NCI-H1105 treated with DMSO at 0.1 percent for 48 hours (cell line): ENCODE results near the gene RHOH.
"Not testable (repeated sequence)": the region's sequence is repeated elsewhere in the genome, so short reads cannot be mapped to it uniquely, and the experiment has no call there.

Source experiments
- DNase-seq: peaks from one replicate; lab custom pipeline; 2025; lab: John Stamatoyannopoulos, UW

The RHOH gene

GRCh38 chr4:40262077-40262528 lies 65.3 kb downstream of the RHOH start:
- DNase-seq: no peak

GRCh38 chr4:40262861-40263260 lies 66.0 kb downstream of the RHOH start:
- DNase-seq: no peak

- no peak for DNase-seq
Observed at GRCh38 chr4:40264497-40264896, 67.7 kb downstream of the RHOH start.

- no peak for DNase-seq
Observed at GRCh38 chr4:40264995-40265909, 68.4 kb downstream of the RHOH start.

GRCh38 chr4:40265910-40266274 lies 69.1 kb downstream of the RHOH start:
- no peak for DNase-seq

GRCh38 chr4:40269133-40269532 lies 72.3 kb downstream of the RHOH start:
- no peak for DNase-seq

GRCh38 chr4:40270609-40271008 lies 73.8 kb downstream of the RHOH start:
- no peak for DNase-seq

- DNase-seq: no peak
Observed at GRCh38 chr4:40275065-40275730, 78.4 kb downstream of the RHOH start.

- DNase-seq: no peak
Observed at GRCh38 chr4:40276546-40276945, 79.7 kb downstream of the RHOH start.

GRCh38 chr4:40280586-40280985 lies 83.8 kb downstream of the RHOH start:
- no peak for DNase-seq

GRCh38 chr4:40281099-40281498 lies 84.3 kb downstream of the RHOH start:
- no peak for DNase-seq

- DNase-seq: no peak
Observed at GRCh38 chr4:40281913-40282312, 85.1 kb downstream of the RHOH start.

- not testable (repeated sequence) for DNase-seq
Observed at GRCh38 chr4:40282857-40283256, 86.0 kb downstream of the RHOH start.

- no peak for DNase-seq
Observed at GRCh38 chr4:40283413-40283812, 86.6 kb downstream of the RHOH start.

GRCh38 chr4:40283968-40284367 lies 87.1 kb downstream of the RHOH start:
- DNase-seq: no peak

- no peak for DNase-seq
Observed at GRCh38 chr4:40285692-40286091, 88.9 kb downstream of the RHOH start.

- no peak for DNase-seq
Observed at GRCh38 chr4:40288566-40288965, 91.7 kb downstream of the RHOH start.

- DNase-seq: peak; percentile 43
Observed at GRCh38 chr4:40289366-40290188, 92.7 kb downstream of the RHOH start.

- DNase-seq: not testable (repeated sequence)
Observed at GRCh38 chr4:40290611-40291186, 93.9 kb downstream of the RHOH start.

- no peak for DNase-seq
Observed at GRCh38 chr4:40292313-40292759, 95.5 kb downstream of the RHOH start.

- DNase-seq: no peak
Observed at GRCh38 chr4:40294339-40294738, 97.5 kb downstream of the RHOH start.

GRCh38 chr4:40295030-40295429 lies 98.2 kb downstream of the RHOH start:
- DNase-seq: not testable (repeated sequence)
